Left forelimb (tissue), 1 donor: Measurements from ENCODE around the gene SLC24A3.

ENCODE experiments used
- DNase-seq: peaks from one replicate; pipeline ENCODE4 v3.0.0-alpha.2; 2018; ENCODE audit warnings: low spot score

The SLC24A3 gene

GRCh38 chr20:19212469-19212815 lies at the start of gene SLC24A3:
Gene SLC24A3 (plus strand): TSS chr20:19212642.
- no peak for DNase-seq

GRCh38 chr20:19170148-19170547 lies 42.3 kb upstream of the SLC24A3 start:
- no peak for DNase-seq

GRCh38 chr20:19172637-19173036 lies 39.8 kb upstream of the SLC24A3 start:
- no peak for DNase-seq

- no peak for DNase-seq
These were observed 35.9 kb upstream of the SLC24A3 start for GRCh38 chr20:19176470-19177052.

- DNase-seq: no peak
These were observed 30.9 kb upstream of the SLC24A3 start for GRCh38 chr20:19181552-19181951.

GRCh38 chr20:19185083-19185482 lies 27.4 kb upstream of the SLC24A3 start:
- no peak for DNase-seq

GRCh38 chr20:19193349-19193748 lies 19.1 kb upstream of the SLC24A3 start:
- no peak for DNase-seq

- no peak for DNase-seq
These were observed 6.5 kb upstream of the SLC24A3 start for GRCh38 chr20:19205981-19206396.

GRCh38 chr20:19207541-19207940 lies 4.9 kb upstream of the SLC24A3 start:
- DNase-seq: no peak

- DNase-seq: no peak
These were observed 1.9 kb upstream of the SLC24A3 start for GRCh38 chr20:19210391-19211155.

GRCh38 chr20:19211252-19211651 lies 1.2 kb upstream of the SLC24A3 start:
- DNase-seq: no peak

GRCh38 chr20:19211661-19212468 lies 577 bp upstream of the SLC24A3 start:
- peak; percentile 79 for DNase-seq

- peak; percentile 79 for DNase-seq
These were observed 520 bp downstream of the SLC24A3 start for GRCh38 chr20:19212821-19213502.

- DNase-seq: no peak
These were observed 1.6 kb downstream of the SLC24A3 start for GRCh38 chr20:19213946-19214490.

GRCh38 chr20:19218411-19218810 lies 6.0 kb downstream of the SLC24A3 start:
- DNase-seq: no peak

- DNase-seq: no peak
These were observed 10.1 kb downstream of the SLC24A3 start for GRCh38 chr20:19222520-19223040.

GRCh38 chr20:19223640-19224039 lies 11.2 kb downstream of the SLC24A3 start:
- no peak for DNase-seq

GRCh38 chr20:19231359-19232035 lies 19.1 kb downstream of the SLC24A3 start:
- DNase-seq: no peak

GRCh38 chr20:19232997-19233794 lies 20.8 kb downstream of the SLC24A3 start:
- DNase-seq: no peak

- no peak for DNase-seq
These were observed 24.1 kb downstream of the SLC24A3 start for GRCh38 chr20:19236371-19237055.
